Ovary (tissue), 3 donors: ENCODE data around the gene VDR.

Experiments used
- EP300 ChIP-seq: sonication (generic); formaldehyde crosslinking; IDR thresholded peaks from one replicate; pipeline ENCODE4 v1.6.1; 2017; ENCODE audit warnings: antibody characterized with exemption
- POLR2A ChIP-seq: fragments of 450-650 bp; IDR thresholded peaks from one replicate; pipeline ENCODE4 v1.6.1; 2017; ENCODE audit warnings: antibody characterized with exemption, mild to moderate bottlenecking, moderate library complexity
- TF ChIP-seq, protein P1 (sequence below), 3 donors: fragments of 450-650 bp in 2 of 3; fragments of 200-600 bp in 1 of 3; IDR thresholded peaks; one replicate each; pipeline versions ENCODE4 v1.5.1 to v1.8.0; 2016 to 2022; ENCODE audit warnings: antibody characterized with exemption in 3 of 3, mild to moderate bottlenecking in 1 of 3
- donor health status: DM: no; HTN: no; CAD: no.

DNA sequence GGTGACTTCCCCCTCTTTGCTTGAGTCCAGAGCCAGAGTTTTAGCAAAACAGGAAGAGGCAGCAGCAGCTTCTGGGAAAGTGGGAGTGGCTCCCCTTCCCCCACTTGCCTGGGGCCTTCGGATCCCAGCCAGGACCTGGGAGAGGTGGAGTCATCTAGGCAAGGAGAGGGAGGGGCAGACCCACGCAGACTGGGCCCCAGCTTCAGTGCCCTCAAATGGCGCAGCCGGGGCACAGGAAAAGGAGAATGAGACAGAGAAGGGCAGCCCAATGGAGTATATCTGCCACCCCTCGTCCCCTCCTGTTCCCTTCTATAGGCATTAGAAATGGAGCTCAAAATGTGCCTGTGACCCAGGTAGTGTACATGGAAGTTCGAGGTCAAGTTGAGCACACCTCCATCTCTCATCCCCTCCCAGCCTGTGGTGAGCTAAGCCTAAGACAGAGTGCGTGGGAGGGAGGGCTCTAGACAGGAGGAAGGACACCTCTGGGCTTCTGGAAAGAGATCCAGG is 75.8 kb downstream of the VDR start:
- TF ChIP-seq, protein P1, sequence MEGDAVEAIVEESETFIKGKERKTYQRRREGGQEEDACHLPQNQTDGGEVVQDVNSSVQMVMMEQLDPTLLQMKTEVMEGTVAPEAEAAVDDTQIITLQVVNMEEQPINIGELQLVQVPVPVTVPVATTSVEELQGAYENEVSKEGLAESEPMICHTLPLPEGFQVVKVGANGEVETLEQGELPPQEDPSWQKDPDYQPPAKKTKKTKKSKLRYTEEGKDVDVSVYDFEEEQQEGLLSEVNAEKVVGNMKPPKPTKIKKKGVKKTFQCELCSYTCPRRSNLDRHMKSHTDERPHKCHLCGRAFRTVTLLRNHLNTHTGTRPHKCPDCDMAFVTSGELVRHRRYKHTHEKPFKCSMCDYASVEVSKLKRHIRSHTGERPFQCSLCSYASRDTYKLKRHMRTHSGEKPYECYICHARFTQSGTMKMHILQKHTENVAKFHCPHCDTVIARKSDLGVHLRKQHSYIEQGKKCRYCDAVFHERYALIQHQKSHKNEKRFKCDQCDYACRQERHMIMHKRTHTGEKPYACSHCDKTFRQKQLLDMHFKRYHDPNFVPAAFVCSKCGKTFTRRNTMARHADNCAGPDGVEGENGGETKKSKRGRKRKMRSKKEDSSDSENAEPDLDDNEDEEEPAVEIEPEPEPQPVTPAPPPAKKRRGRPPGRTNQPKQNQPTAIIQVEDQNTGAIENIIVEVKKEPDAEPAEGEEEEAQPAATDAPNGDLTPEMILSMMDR (IDR thresholded peaks at IDR 0.05), result no peak
- no peak for TF ChIP-seq POLR2A
- no peak for TF ChIP-seq EP300
